ENCODE results near the gene CLECL1.

GRCh38 chr12:9776781-9777180, 43.9 kb upstream of the CLECL1 start:
- TF ChIP-seq POLR2A (IDR thresholded peaks at IDR 0.05) (no peak), CTCF (IDR thresholded peaks at IDR 0.05) (no peak)

Measured in uterus (tissue), 2 donors.